HG02763 (cell line): ENCODE data around the gene USP5.

Source experiments
- ATAC-seq: cut with Tn5 transposase; IDR thresholded peaks from one replicate; pipeline ENCODE4 v1.9.1; 2021; ENCODE audit warnings: mild to moderate bottlenecking, moderate library complexity; ENCODE audit not compliant: unreplicated experiment

USP5 gene

DNA sequence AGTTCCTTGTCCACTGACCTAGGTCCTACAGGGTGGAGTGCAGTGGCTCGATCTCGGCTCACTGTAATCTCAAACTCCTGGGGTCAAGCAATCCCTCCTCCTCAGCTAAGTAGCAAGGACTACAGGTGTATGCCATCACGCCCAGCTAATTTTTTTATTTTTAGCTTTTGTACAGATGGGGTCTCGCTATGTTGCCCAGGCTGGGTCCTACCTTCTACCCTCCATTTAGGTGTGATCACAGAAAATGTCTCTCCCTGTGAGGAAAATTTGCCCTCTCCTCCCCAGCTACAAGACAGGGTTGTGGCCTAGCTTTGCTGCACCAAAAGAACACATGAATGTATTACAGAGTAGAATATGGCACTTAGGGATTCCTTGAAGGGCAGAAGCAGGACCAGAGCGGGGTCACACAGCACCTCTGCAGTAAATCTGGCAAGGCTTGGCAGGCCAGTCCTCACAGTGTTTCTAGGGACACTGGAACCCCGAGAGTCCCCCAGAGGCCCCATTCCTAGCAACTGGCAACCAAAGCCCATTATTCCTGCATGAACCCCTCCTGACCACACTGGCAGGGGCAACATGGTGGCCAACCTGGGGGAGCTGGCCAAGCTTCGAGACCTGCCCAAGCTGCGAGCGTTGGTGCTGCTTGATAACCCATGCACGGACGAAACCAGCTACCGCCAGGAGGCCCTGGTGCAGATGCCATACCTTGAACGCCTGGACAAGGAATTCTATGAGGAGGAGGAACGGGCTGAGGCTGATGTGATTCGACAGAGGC lies 60.4 kb downstream of the USP5 start:
- no peak for ATAC-seq

- ATAC-seq: peak; percentile 61
These were observed 62.4 kb downstream of the USP5 start, which contains the start of gene ENO2 for GRCh38 chr12:6914246-6914946. ENO2 (plus strand) TSS chr12:6914580; CDS start chr12:6915833, 1,253 bp downstream.

- no peak for ATAC-seq
These were observed 63.2 kb downstream of the USP5 start for GRCh38 chr12:6914947-6915788.

DNA sequence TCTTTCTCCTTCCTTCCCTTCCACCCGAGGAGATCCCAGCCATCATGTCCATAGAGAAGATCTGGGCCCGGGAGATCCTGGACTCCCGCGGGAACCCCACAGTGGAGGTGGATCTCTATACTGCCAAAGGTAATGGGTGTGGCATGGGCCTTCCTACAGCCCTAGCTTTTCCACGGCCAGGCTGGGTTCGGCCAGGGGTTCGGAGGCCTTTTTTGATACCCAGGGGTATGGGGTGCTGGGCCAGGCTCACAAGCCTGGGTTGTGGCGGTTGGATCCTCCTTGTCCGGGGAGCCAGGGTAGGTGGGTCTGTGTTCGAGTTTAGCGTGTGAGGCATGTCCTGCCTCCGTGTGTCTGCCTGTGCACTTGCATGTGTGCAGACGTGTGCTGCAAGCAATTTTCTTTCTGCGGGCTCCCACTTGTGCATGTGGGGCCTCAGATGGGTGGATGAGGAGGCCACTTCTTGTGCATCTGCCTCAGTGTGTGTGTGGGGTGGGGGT lies 63.9 kb downstream of the USP5 start:
- ATAC-seq: no peak
